GM23338 (cell line): ENCODE results near the gene PCK2. TPM values are rescaled to one million over a fixed set of nuclear protein-coding genes. Genes with fewer than 3 reads are reported as not detected.

Source experiments
- ATAC-seq: fragments of 200-7000 bp; cut with Tn5 transposase; 3 replicates; pipeline ENCODE4 v1.9.1; 2020
- DNase-seq: peaks from one replicate; pipeline ENCODE4 v3.0.0-alpha.2; 2015; ENCODE audit warnings: low spot score
- H2AFZ ChIP-seq: fragments of 200-600 bp; sonication (generic); 2 replicates; pipeline ENCODE4 v1.8.0; 2016; ENCODE audit warnings: antibody characterized with exemption, mild to moderate bottlenecking, moderate library complexity
- H3F3A ChIP-seq: fragments of 200-600 bp; sonication (generic); replicated peaks from 2 replicates; pipeline ENCODE4 v1.8.0; 2017; ENCODE audit warnings: antibody characterized with exemption, mixed run types, low read depth
- H3K27ac ChIP-seq: fragments of 200-600 bp; sonication (generic); 2 replicates; pipeline ENCODE4 v1.6.1; 2016; ENCODE audit warnings: low read depth
- H3K27me3 ChIP-seq: fragments of 200-600 bp; sonication (generic); 2 replicates; pipeline ENCODE4 v1.8.0; 2016; ENCODE audit warnings: mild to moderate bottlenecking, mixed run types, moderate library complexity; ENCODE audit not compliant: insufficient read depth
- H3K36me3 ChIP-seq: fragments of 200-600 bp; sonication (generic); 2 replicates; pipeline ENCODE4 v1.8.0; 2016; ENCODE audit warnings: mild to moderate bottlenecking; ENCODE audit not compliant: insufficient read depth
- H3K4me1 ChIP-seq: fragments of 200-600 bp; sonication (generic); 2 replicates; pipeline ENCODE4 v1.8.0; 2016; ENCODE audit warnings: mild to moderate bottlenecking, moderate library complexity; ENCODE audit not compliant: insufficient read depth
- H3K4me2 ChIP-seq: fragments of 200-600 bp; sonication (generic); 2 replicates; pipeline ENCODE4 v1.7.1; 2017; ENCODE audit warnings: mixed run types
- H3K4me3 ChIP-seq: fragments of 200-600 bp; sonication (generic); 2 replicates; pipeline ENCODE4 v1.6.1; 2016; ENCODE audit warnings: mixed run types
- H3K79me2 ChIP-seq: fragments of 200-600 bp; sonication (generic); replicated peaks from 2 replicates; pipeline ENCODE4 v1.8.0; 2017; ENCODE audit warnings: mild to moderate bottlenecking; ENCODE audit not compliant: insufficient read depth
- H3K9me2 ChIP-seq: fragments of 200-600 bp; sonication (generic); 2 replicates; pipeline ENCODE4 v1.8.0; 2017; ENCODE audit not compliant: insufficient read depth
- H4K20me1 ChIP-seq: fragments of 200-600 bp; sonication (generic); replicated peaks from 2 replicates; pipeline ENCODE4 v1.8.0; 2017; ENCODE audit warnings: mild to moderate bottlenecking; ENCODE audit not compliant: insufficient read depth
- H3K27ac Mint-ChIP-seq: 2 replicates; pipeline ENCODE4 v1.8.0; 2020; ENCODE audit warnings: inconsistent platforms, mild to moderate bottlenecking, moderate library complexity, mixed read lengths
- H3K27me3 Mint-ChIP-seq: 3 replicates; pipeline ENCODE4 v1.8.0; 2022; ENCODE audit warnings: low read depth, mild to moderate bottlenecking, moderate library complexity, mixed read lengths, inconsistent platforms; ENCODE audit not compliant: insufficient read depth, poor library complexity
- H3K36me3 Mint-ChIP-seq: 3 replicates; pipeline ENCODE4 v1.8.0; 2021; ENCODE audit warnings: low read depth, mild to moderate bottlenecking, inconsistent platforms, moderate library complexity, mixed read lengths
- H3K4me1 Mint-ChIP-seq: 3 replicates; pipeline ENCODE4 v1.8.0; 2020; ENCODE audit warnings: mild to moderate bottlenecking, inconsistent platforms, mixed read lengths
- H3K4me3 Mint-ChIP-seq: 3 replicates; pipeline ENCODE4 v1.8.0; 2021; ENCODE audit warnings: moderate library complexity, mild to moderate bottlenecking, inconsistent platforms, mixed read lengths
- H3K9me3 Mint-ChIP-seq: 3 replicates; pipeline ENCODE4 v1.8.0; 2020; ENCODE audit warnings: moderate library complexity, mild to moderate bottlenecking, inconsistent platforms, mixed read lengths
- JUNB ChIP-seq: IDR thresholded peaks from one replicate; pipeline ENCODE4 v1.6.1; 2016; ENCODE audit warnings: antibody characterized with exemption; ENCODE audit not compliant: unreplicated experiment
- POLR2AphosphoS5 ChIP-seq: IDR thresholded peaks from 2 replicates; pipeline ENCODE4 v1.6.1; 2016; ENCODE audit warnings: antibody characterized with exemption, low read depth
- STAT1 ChIP-seq: IDR thresholded peaks from one replicate; pipeline ENCODE4 v1.6.1; 2016; ENCODE audit warnings: antibody characterized with exemption; ENCODE audit not compliant: unreplicated experiment
- polyA plus RNA-seq: library from polyadenylated mRNA; unstranded; fragments of >200 nt; fragmentation: Nextera tagmentation; extraction: Ambion mirVana; gene quantifications from 2 replicates; pipeline ENCODE4 v1.2.1, GENCODE V29; 2016
- total RNA-seq: library from RNA; depleted of rRNA; stranded (reverse); fragments of >200 nt; shearing (Covaris generic); gene quantifications from 2 replicates; pipeline ENCODE4 v1.2.3, GENCODE V29; 2014
- TF ChIP-seq, protein P1 (sequence below): fragments of 250-450 bp; sonication (Bioruptor Pico); IDR thresholded peaks from 2 replicates; pipeline ENCODE4 v1.5.0; 2020; ENCODE audit warnings: mild to moderate bottlenecking, moderate library complexity
- TF ChIP-seq, protein P2 (sequence below), 2 experiments: fragments of 200-600 bp in 1 of 2; sonication (generic) in 1 of 2; conservative IDR thresholded peaks; 2 replicates each; pipeline versions ENCODE4 v1.5.1 to v1.6.1; 2016 to 2017; ENCODE audit warnings: antibody characterized with exemption in 2 of 2, low read depth in 2 of 2, mild to moderate bottlenecking in 2 of 2, moderate library complexity in 1 of 2

PCK2 gene
- total and polyA plus RNA-seq, 2 experiments from 2014 or later, result 53.5 to 103 TPM

DNA sequence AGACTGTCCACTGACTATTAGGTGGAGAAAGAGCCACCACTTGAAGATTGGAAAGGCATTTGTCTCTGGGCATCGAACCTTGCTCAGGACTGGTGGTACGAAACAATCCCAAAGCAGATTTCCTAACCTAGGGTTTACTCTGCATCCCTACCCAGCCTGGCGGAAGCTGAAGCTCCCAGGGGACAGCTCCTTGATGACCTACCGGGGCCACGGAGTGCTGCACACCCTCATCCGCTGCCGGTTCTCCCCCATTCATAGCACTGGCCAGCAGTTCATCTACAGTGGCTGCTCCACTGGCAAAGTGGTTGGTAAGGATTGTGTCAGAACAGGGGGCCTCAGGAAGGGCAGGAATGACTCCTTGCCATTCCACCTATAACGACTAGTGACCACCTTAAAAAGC lies 27.1 kb downstream of the PCK2 start (continued):
- TF ChIP-seq, protein P1, sequence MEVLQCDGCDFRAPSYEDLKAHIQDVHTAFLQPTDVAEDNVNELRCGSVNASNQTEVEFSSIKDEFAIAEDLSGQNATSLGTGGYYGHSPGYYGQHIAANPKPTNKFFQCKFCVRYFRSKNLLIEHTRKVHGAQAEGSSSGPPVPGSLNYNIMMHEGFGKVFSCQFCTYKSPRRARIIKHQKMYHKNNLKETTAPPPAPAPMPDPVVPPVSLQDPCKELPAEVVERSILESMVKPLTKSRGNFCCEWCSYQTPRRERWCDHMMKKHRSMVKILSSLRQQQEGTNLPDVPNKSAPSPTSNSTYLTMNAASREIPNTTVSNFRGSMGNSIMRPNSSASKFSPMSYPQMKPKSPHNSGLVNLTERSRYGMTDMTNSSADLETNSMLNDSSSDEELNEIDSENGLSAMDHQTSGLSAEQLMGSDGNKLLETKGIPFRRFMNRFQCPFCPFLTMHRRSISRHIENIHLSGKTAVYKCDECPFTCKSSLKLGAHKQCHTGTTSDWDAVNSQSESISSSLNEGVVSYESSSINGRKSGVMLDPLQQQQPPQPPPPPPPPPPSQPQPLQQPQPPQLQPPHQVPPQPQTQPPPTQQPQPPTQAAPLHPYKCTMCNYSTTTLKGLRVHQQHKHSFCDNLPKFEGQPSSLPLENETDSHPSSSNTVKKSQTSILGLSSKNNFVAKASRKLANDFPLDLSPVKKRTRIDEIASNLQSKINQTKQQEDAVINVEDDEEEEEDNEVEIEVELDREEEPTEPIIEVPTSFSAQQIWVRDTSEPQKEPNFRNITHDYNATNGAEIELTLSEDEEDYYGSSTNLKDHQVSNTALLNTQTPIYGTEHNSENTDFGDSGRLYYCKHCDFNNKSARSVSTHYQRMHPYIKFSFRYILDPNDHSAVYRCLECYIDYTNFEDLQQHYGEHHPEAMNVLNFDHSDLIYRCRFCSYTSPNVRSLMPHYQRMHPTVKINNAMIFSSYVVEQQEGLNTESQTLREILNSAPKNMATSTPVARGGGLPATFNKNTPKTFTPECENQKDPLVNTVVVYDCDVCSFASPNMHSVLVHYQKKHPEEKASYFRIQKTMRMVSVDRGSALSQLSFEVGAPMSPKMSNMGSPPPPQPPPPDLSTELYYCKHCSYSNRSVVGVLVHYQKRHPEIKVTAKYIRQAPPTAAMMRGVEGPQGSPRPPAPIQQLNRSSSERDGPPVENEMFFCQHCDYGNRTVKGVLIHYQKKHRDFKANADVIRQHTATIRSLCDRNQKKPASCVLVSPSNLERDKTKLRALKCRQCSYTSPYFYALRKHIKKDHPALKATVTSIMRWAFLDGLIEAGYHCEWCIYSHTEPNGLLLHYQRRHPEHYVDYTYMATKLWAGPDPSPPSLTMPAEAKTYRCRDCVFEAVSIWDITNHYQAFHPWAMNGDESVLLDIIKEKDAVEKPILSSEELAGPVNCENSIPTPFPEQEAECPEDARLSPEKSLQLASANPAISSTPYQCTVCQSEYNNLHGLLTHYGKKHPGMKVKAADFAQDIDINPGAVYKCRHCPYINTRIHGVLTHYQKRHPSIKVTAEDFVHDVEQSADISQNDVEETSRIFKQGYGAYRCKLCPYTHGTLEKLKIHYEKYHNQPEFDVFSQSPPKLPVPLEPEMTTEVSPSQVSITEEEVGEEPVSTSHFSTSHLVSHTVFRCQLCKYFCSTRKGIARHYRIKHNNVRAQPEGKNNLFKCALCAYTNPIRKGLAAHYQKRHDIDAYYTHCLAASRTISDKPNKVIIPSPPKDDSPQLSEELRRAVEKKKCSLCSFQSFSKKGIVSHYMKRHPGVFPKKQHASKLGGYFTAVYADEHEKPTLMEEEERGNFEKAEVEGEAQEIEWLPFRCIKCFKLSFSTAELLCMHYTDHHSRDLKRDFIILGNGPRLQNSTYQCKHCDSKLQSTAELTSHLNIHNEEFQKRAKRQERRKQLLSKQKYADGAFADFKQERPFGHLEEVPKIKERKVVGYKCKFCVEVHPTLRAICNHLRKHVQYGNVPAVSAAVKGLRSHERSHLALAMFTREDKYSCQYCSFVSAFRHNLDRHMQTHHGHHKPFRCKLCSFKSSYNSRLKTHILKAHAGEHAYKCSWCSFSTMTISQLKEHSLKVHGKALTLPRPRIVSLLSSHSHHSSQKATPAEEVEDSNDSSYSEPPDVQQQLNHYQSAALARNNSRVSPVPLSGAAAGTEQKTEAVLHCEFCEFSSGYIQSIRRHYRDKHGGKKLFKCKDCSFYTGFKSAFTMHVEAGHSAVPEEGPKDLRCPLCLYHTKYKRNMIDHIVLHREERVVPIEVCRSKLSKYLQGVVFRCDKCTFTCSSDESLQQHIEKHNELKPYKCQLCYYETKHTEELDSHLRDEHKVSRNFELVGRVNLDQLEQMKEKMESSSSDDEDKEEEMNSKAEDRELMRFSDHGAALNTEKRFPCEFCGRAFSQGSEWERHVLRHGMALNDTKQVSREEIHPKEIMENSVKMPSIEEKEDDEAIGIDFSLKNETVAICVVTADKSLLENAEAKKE (CRISPR knock-in tag), result no peak
- TF ChIP-seq, protein P2, sequence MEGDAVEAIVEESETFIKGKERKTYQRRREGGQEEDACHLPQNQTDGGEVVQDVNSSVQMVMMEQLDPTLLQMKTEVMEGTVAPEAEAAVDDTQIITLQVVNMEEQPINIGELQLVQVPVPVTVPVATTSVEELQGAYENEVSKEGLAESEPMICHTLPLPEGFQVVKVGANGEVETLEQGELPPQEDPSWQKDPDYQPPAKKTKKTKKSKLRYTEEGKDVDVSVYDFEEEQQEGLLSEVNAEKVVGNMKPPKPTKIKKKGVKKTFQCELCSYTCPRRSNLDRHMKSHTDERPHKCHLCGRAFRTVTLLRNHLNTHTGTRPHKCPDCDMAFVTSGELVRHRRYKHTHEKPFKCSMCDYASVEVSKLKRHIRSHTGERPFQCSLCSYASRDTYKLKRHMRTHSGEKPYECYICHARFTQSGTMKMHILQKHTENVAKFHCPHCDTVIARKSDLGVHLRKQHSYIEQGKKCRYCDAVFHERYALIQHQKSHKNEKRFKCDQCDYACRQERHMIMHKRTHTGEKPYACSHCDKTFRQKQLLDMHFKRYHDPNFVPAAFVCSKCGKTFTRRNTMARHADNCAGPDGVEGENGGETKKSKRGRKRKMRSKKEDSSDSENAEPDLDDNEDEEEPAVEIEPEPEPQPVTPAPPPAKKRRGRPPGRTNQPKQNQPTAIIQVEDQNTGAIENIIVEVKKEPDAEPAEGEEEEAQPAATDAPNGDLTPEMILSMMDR (conservative IDR thresholded peaks at IDR 0.05; ENCODE audit: low read depth in 2 of 2), result no peak
- TF ChIP-seq POLR2AphosphoS5 (no peak), STAT1 (no peak)

DNA sequence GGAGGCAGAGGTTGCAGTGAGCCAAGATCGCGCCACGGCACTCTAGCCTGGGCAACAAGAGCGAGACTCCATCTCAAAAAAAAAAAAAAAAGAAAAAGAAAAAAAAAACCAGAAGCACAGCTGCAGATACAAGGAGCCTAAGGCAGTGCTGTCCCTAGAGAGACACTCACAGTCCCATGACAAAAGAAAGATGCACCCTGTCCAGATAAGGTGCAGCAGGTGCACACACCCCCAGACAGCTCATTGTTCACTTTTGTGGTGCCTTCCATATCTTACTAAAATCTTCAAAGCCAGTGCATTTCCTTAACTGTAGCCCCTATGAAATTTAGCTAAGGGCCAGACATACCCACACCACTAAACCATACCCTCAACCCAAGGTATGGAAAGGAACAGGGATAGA lies 28.3 kb downstream of the PCK2 start:
- Mint-ChIP-seq H3K4me3 (no peak overlapping the region), H3K27me3 (no peaks in the 10 kb centered on the region), H3K36me3 (peaks cover 53% of the 10 kb centered on the region), H3K4me1 (no peaks in the 10 kb centered on the region), H3K27ac (no peak overlapping the region), H3K9me3 (no peaks in the 10 kb centered on the region)
- Histone ChIP-seq H3K4me2 (no peak overlapping the region), H3K79me2 (no peaks in the 10 kb centered on the region), H3K4me3 (no peak overlapping the region), H3K27ac (no peak overlapping the region), H3K36me3 (peaks cover 19% of the 10 kb centered on the region; the same call in 1 of the 2 replicates), H3K4me1 (no peaks in the 10 kb centered on the region), H2AFZ (no peak overlapping the region), H3F3A (no peaks in the 10 kb centered on the region), H3K9me2 (no peaks in the 10 kb centered on the region), H3K27me3 (no peaks in the 10 kb centered on the region), H4K20me1 (no peaks in the 10 kb centered on the region; the same call in 1 of the 2 replicates)
- ATAC-seq (no peak), DNase-seq (no peak)
- TF ChIP-seq JUNB, result no peak
